Measurements from ENCODE around the gene WDR73. TPM values are rescaled to one million over a fixed set of nuclear protein-coding genes. Genes with fewer than 3 reads are reported as not detected.

WDR73 gene
- total and polyA plus RNA-seq, 10 of the 15 experiments (the other 5 are each of a cell fraction or from before 2014, with no cell fraction given): 4.4 to 25.6 (median 16.3) TPM

GRCh38 chr15:84633311-84634227 is 20.5 kb downstream of the WDR73 start (continued):
- TF ChIP-seq, protein P1, sequence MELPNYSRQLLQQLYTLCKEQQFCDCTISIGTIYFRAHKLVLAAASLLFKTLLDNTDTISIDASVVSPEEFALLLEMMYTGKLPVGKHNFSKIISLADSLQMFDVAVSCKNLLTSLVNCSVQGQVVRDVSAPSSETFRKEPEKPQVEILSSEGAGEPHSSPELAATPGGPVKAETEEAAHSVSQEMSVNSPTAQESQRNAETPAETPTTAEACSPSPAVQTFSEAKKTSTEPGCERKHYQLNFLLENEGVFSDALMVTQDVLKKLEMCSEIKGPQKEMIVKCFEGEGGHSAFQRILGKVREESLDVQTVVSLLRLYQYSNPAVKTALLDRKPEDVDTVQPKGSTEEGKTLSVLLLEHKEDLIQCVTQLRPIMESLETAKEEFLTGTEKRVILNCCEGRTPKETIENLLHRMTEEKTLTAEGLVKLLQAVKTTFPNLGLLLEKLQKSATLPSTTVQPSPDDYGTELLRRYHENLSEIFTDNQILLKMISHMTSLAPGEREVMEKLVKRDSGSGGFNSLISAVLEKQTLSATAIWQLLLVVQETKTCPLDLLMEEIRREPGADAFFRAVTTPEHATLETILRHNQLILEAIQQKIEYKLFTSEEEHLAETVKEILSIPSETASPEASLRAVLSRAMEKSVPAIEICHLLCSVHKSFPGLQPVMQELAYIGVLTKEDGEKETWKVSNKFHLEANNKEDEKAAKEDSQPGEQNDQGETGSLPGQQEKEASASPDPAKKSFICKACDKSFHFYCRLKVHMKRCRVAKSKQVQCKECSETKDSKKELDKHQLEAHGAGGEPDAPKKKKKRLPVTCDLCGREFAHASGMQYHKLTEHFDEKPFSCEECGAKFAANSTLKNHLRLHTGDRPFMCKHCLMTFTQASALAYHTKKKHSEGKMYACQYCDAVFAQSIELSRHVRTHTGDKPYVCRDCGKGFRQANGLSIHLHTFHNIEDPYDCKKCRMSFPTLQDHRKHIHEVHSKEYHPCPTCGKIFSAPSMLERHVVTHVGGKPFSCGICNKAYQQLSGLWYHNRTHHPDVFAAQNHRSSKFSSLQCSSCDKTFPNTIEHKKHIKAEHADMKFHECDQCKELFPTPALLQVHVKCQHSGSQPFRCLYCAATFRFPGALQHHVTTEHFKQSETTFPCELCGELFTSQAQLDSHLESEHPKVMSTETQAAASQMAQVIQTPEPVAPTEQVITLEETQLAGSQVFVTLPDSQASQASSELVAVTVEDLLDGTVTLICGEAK (IDR thresholded peaks at IDR 0.05; ENCODE audit: borderline replicate concordance): 0 out of 2 replicates have a peak, but pooled peaks have one; percentile 18
- no peak for TF ChIP-seq PKNOX1 (IDR thresholded peaks at IDR 0.05)
- no peak for TF ChIP-seq CHD1 (IDR thresholded peaks at IDR 0.05; ENCODE audit: low read depth, low read length)
- no peak; the same call in 1 of the 2 replicates for TF ChIP-seq MXI1 (IDR thresholded peaks at IDR 0.05; ENCODE audit: low read depth, low read length)
- no peak for TF ChIP-seq HSF1 (IDR thresholded peaks at IDR 0.05; ENCODE audit: low read depth, low read length)
- TF ChIP-seq CEBPB (IDR thresholded peaks at IDR 0.05; ENCODE audit: borderline replicate concordance in 1 of 2, low read depth in 2 of 2, low read length in 2 of 2): no peak
- TF ChIP-seq DPF2 (IDR thresholded peaks at IDR 0.05): peak; percentile 37
- no peak for TF ChIP-seq SKIL (IDR thresholded peaks at IDR 0.05; ENCODE audit: low read depth, poor library complexity, severe bottlenecking)
- TF ChIP-seq GABPA (IDR thresholded peaks at IDR 0.05; ENCODE audit: low read depth): no peak
- no peak for TF ChIP-seq MTA2 (IDR thresholded peaks at IDR 0.05; ENCODE audit: low read depth)
- TF ChIP-seq CREB1 (IDR thresholded peaks at IDR 0.05; ENCODE audit: low read depth): no peak
- no peak for TF ChIP-seq ELK1 (IDR thresholded peaks at IDR 0.05; ENCODE audit: low read depth, low read length)
- no peak for TF ChIP-seq USF2 (IDR thresholded peaks at IDR 0.05; ENCODE audit: borderline replicate concordance, low read depth, low read length)
- TF ChIP-seq RUNX3 (IDR thresholded peaks at IDR 0.05; ENCODE audit: low read length): peak; percentile 46
- TF ChIP-seq SMAD5 (IDR thresholded peaks at IDR 0.05; ENCODE audit: low read depth): no peak
- TF ChIP-seq EP300 (IDR thresholded peaks at IDR 0.05; ENCODE audit: borderline replicate concordance in 1 of 2, control insufficient read depth in 1 of 2, low read depth in 2 of 2, low read length in 2 of 2): no peak
- TF ChIP-seq IKZF2 (IDR thresholded peaks at IDR 0.05): no peak
